ENCODE measurements around the gene HSPA6.
"Not testable (repeated sequence)": the region's sequence is repeated elsewhere in the genome, so short reads cannot be mapped to it uniquely, and the experiment has no call there.

- not testable (repeated sequence) for TF ChIP-seq CTCF (IDR thresholded peaks at IDR 0.05; ENCODE audit: insufficient read depth, low read length, poor library complexity, severe bottlenecking); EZH2phosphoT487 (conservative IDR thresholded peaks at IDR 0.05; ENCODE audit: low read length)
Observed at GRCh38 chr1:161556990-161557389, 32.6 kb downstream of the HSPA6 start.

Data from SU-DHL-6 (cell line).